Liver (tissue), 9 donors: Measurements from ENCODE around the gene SCAP. TPM values are rescaled to one million over a fixed set of nuclear protein-coding genes. Genes with fewer than 3 reads are reported as not detected.

Experiments
- DNase-seq: peaks from one replicate; pipeline ENCODE4 v3.0.0-alpha.2; 2017; ENCODE audit warnings: low spot score
- H3K27ac ChIP-seq, 2 donors: one replicate each; pipeline ENCODE4 v1.7.0; 2013; ENCODE audit warnings: inconsistent platforms in 2 of 2, low read length in 2 of 2, control low read depth in 1 of 2, low read depth in 1 of 2, mild to moderate bottlenecking in 1 of 2
- H3K27me3 ChIP-seq, 4 donors: one replicate each; pipeline versions ENCODE4 v1.6.1 to v1.7.0; 2013; ENCODE audit warnings: low read length in 3 of 4, inconsistent platforms in 1 of 4, mild to moderate bottlenecking in 1 of 4, moderate library complexity in 1 of 4; ENCODE audit not compliant: control insufficient read depth in 4 of 4, insufficient read depth in 4 of 4
- H3K36me3 ChIP-seq, 4 donors: one replicate each; pipeline versions ENCODE4 v1.6.1 to v1.7.0; 2013; ENCODE audit warnings: low read length in 3 of 4, mild to moderate bottlenecking in 3 of 4, low read depth in 1 of 4, moderate library complexity in 1 of 4; ENCODE audit not compliant: control insufficient read depth in 4 of 4, insufficient read depth in 3 of 4
- H3K4me1 ChIP-seq, 4 donors: one replicate each; pipeline versions ENCODE4 v1.6.1 to v1.7.0; 2013; ENCODE audit warnings: low read length in 3 of 4, mild to moderate bottlenecking in 3 of 4, moderate library complexity in 1 of 4; ENCODE audit not compliant: control insufficient read depth in 4 of 4, insufficient read depth in 4 of 4
- H3K4me3 ChIP-seq, 3 donors: one replicate each; pipeline versions ENCODE4 v1.6.1 to v1.7.0; 2013; ENCODE audit warnings: low read length in 3 of 3, control low read depth in 1 of 3, low read depth in 1 of 3, mild to moderate bottlenecking in 1 of 3
- H3K9ac ChIP-seq, 2 donors: one replicate each; pipeline ENCODE4 v1.7.0; 2013; ENCODE audit warnings: low read length in 2 of 2, mild to moderate bottlenecking in 2 of 2, moderate library complexity in 2 of 2, control low read depth in 1 of 2, low read depth in 1 of 2
- H3K9me3 ChIP-seq, 4 donors: one replicate each; pipeline versions ENCODE4 v1.6.1 to v1.7.0; 2013; ENCODE audit warnings: low read length in 3 of 4; ENCODE audit not compliant: control insufficient read depth in 4 of 4
- EGR1 ChIP-seq, 2 donors: IDR thresholded peaks; 2 replicates each; pipeline ENCODE4 v1.6.1; 2016 to 2018; ENCODE audit warnings: antibody characterized with exemption in 2 of 2, low read depth in 2 of 2
- FOXA2 ChIP-seq: IDR thresholded peaks from 2 replicates; pipeline ENCODE4 v1.6.1; 2016; ENCODE audit warnings: antibody characterized with exemption
- GABPA ChIP-seq, 2 donors: IDR thresholded peaks in 1 of 2; conservative IDR thresholded peaks in 1 of 2; 2 replicates each; pipeline ENCODE4 v1.6.1; 2016; ENCODE audit warnings: antibody characterized with exemption in 2 of 2, mild to moderate bottlenecking in 1 of 2, moderate library complexity in 1 of 2
- HNF4A ChIP-seq, 2 donors: conservative IDR thresholded peaks; 2 replicates each; pipeline ENCODE4 v1.6.1; 2016; ENCODE audit warnings: antibody characterized with exemption in 2 of 2, mild to moderate bottlenecking in 2 of 2
- HNF4G ChIP-seq: IDR thresholded peaks from 2 replicates; pipeline ENCODE4 v1.6.1; 2016; ENCODE audit warnings: antibody characterized with exemption
- NR2F2 ChIP-seq: IDR thresholded peaks from 2 replicates; pipeline ENCODE4 v1.6.1; 2016; ENCODE audit warnings: antibody characterized with exemption
- RAD21 ChIP-seq, 2 donors: IDR thresholded peaks; 2 replicates each; pipeline ENCODE4 v1.6.1; 2016; ENCODE audit warnings: antibody characterized with exemption in 2 of 2, mild to moderate bottlenecking in 2 of 2
- RXRA ChIP-seq, 2 donors: IDR thresholded peaks; 2 replicates each; pipeline ENCODE4 v1.6.1; 2017 to 2018; ENCODE audit warnings: antibody characterized with exemption in 2 of 2, mild to moderate bottlenecking in 1 of 2
- SP1 ChIP-seq: IDR thresholded peaks from 2 replicates; pipeline ENCODE4 v1.6.1; 2018; ENCODE audit warnings: antibody characterized with exemption, mild to moderate bottlenecking
- YY1 ChIP-seq: IDR thresholded peaks from 2 replicates; pipeline ENCODE4 v1.6.1; 2016; ENCODE audit warnings: antibody characterized with exemption, mild to moderate bottlenecking
- WGBS: extraction: QIAGEN DNeasy Blood & Tissue Kit; methylation state at CpG from one replicate; pipeline ENCODE4 v1.1.7; 2013; 5-methylcytosine and 5-hydroxymethylcytosine counted together
- polyA plus RNA-seq, 2 donors: library from polyadenylated mRNA; stranded (reverse) in 1 of 2; unstranded in 1 of 2; fragments of 200-250 nt in 1 of 2; fragments of >200 nt in 1 of 2; fragmentation: Nextera tagmentation in 1 of 2; extraction: Ambion mirVana in 1 of 2; gene quantifications; one replicate each; pipeline versions ENCODE4 v1.2.1 to v1.2.3, GENCODE V29; 2013 to 2015
- total RNA-seq, 2 donors: library from RNA; depleted of rRNA; stranded (reverse); fragments of >200 nt; gene quantifications; one replicate each; pipeline ENCODE4 v1.2.3, GENCODE V29; 2014
- TF ChIP-seq, protein P1 (sequence below): IDR thresholded peaks from 2 replicates; pipeline ENCODE4 v1.6.1; 2016; ENCODE audit warnings: antibody characterized with exemption
- TF ChIP-seq, protein P2 (sequence below): IDR thresholded peaks from 2 replicates; pipeline ENCODE4 v1.6.1; 2016; ENCODE audit warnings: antibody characterized with exemption
- TF ChIP-seq, protein P3 (sequence below): IDR thresholded peaks from 2 replicates; pipeline ENCODE4 v1.6.1; 2016; ENCODE audit warnings: antibody characterized with exemption, mild to moderate bottlenecking
- donor health status: healthy.
- donor health status: healthy.
- donor health status: healthy.
- donor health status: healthy.
- donor health status: healthy.

SCAP gene
- total and polyA plus RNA-seq, 4 donors, result 25.9 to 84.8 (median 59.3) TPM

DNA sequence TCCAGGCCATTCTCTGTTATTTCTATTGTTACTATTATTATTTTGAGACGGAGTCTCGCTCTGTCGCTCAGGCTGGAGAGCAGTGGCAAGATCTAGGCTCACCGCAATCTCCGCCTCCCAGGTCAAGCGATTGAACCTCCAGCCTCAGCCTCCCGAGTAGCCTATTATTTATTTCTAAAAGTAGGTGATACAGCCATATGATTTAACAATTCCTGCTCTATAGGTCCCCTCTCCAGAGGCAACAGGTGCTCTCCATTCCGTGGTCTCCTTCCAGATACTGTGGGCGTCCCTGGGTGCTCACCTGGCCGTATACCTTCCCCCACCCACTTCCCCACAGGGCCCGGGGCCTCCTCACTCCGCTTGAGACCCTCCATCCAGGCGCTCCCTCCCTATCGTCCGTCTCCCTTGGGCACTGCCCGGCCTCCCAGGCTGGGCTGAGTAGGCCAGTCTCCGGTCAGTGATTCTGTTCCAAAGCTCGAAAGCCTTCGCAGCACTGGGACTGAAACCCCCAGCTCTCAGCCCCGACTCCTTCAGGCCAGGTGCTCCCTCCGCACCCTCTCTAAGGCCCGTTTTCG is 95.6 kb downstream of the SCAP start:
- DNase-seq, result no peak
- peaks cover 9 to 25% (median 17%) of the 10 kb centered on the region in 4 donors for H3K4me1 ChIP-seq

DNA sequence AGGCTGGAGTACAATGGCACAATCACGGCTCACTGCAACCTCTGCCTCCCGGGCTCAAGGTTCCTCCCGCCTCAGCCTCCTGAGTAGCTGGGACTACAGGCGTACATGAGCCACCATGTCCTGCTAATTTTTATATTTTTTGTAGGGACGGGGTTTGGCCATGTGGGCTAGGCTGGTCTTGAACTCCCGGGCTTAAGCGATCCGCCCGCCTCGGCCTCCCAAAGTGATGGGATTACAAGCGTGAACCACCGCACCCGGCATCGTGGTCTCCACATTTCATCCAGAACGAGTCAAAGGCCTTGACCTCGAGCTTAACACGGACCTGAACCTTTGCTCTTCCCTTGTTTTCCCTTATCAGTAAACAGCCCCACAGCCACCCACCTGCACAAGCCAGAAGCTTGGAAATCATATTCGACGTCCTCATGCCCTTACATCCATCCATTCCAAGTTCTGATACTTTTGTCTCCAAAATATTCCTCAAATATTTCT is 96.3 kb downstream of the SCAP start:
- peak overlapping the region in 2 of 3 donors; percentile 66 to 98 for H3K4me3 ChIP-seq
- peaks cover 8 to 25% (median 16%) of the 10 kb centered on the region in 4 donors for H3K4me1 ChIP-seq
- no peaks in the 10 kb centered on the region for H3K27me3 ChIP-seq
- DNase-seq, result no peak
- H3K36me3 ChIP-seq, result no peaks in the 10 kb centered on the region
- H3K9ac ChIP-seq, result peak overlapping the region in 1 of 2 donors; percentile 96
- 42% methylated on average over 19 of the region's 19 CpGs for WGBS
- H3K27ac ChIP-seq, result peak overlapping the region; percentile 95 to 97
- TF ChIP-seq HNF4G, result peak; percentile 36
- TF ChIP-seq GABPA (IDR thresholded peaks at IDR 0.05 in 1 of 2, conservative IDR thresholded peaks at IDR 0.05 in 1 of 2), result peak in 1 of 2 donors; percentile 50
- TF ChIP-seq, protein P1, sequence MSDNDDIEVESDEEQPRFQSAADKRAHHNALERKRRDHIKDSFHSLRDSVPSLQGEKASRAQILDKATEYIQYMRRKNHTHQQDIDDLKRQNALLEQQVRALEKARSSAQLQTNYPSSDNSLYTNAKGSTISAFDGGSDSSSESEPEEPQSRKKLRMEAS, result peak; percentile 93
- TF ChIP-seq RXRA (IDR thresholded peaks at IDR 0.05), result peak; percentile 65 to 85
- TF ChIP-seq FOXA2, result peak; percentile 57
- peak; percentile 78 to 88 for TF ChIP-seq HNF4A (conservative IDR thresholded peaks at IDR 0.05)
- TF ChIP-seq NR2F2, result peak; percentile 51
- TF ChIP-seq, protein P2, sequence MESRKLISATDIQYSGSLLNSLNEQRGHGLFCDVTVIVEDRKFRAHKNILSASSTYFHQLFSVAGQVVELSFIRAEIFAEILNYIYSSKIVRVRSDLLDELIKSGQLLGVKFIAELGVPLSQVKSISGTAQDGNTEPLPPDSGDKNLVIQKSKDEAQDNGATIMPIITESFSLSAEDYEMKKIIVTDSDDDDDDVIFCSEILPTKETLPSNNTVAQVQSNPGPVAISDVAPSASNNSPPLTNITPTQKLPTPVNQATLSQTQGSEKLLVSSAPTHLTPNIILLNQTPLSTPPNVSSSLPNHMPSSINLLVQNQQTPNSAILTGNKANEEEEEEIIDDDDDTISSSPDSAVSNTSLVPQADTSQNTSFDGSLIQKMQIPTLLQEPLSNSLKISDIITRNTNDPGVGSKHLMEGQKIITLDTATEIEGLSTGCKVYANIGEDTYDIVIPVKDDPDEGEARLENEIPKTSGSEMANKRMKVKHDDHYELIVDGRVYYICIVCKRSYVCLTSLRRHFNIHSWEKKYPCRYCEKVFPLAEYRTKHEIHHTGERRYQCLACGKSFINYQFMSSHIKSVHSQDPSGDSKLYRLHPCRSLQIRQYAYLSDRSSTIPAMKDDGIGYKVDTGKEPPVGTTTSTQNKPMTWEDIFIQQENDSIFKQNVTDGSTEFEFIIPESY, result peak; percentile 12
- TF ChIP-seq YY1, result no peak
- TF ChIP-seq SP1, result peak; percentile 52
- TF ChIP-seq, protein P3, sequence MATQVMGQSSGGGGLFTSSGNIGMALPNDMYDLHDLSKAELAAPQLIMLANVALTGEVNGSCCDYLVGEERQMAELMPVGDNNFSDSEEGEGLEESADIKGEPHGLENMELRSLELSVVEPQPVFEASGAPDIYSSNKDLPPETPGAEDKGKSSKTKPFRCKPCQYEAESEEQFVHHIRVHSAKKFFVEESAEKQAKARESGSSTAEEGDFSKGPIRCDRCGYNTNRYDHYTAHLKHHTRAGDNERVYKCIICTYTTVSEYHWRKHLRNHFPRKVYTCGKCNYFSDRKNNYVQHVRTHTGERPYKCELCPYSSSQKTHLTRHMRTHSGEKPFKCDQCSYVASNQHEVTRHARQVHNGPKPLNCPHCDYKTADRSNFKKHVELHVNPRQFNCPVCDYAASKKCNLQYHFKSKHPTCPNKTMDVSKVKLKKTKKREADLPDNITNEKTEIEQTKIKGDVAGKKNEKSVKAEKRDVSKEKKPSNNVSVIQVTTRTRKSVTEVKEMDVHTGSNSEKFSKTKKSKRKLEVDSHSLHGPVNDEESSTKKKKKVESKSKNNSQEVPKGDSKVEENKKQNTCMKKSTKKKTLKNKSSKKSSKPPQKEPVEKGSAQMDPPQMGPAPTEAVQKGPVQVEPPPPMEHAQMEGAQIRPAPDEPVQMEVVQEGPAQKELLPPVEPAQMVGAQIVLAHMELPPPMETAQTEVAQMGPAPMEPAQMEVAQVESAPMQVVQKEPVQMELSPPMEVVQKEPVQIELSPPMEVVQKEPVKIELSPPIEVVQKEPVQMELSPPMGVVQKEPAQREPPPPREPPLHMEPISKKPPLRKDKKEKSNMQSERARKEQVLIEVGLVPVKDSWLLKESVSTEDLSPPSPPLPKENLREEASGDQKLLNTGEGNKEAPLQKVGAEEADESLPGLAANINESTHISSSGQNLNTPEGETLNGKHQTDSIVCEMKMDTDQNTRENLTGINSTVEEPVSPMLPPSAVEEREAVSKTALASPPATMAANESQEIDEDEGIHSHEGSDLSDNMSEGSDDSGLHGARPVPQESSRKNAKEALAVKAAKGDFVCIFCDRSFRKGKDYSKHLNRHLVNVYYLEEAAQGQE, result peak; percentile 47
- no peak for TF ChIP-seq RAD21 (IDR thresholded peaks at IDR 0.05)
- no peak for TF ChIP-seq EGR1 (IDR thresholded peaks at IDR 0.05; ENCODE audit: low read depth in 2 of 2)
- H3K9me3 ChIP-seq, result no peaks in the 10 kb centered on the region

More for the DNA sequence above, 95.6 kb downstream of the SCAP start:
- peak overlapping the region; percentile 18 to 96 for H3K9ac ChIP-seq
- peak overlapping the region; percentile 66 to 98 (median 70) for H3K4me3 ChIP-seq
- H3K36me3 ChIP-seq, result no peaks in the 10 kb centered on the region
- no peak for TF ChIP-seq FOXA2
- H3K9me3 ChIP-seq, result no peaks in the 10 kb centered on the region
- no peaks in the 10 kb centered on the region for H3K27me3 ChIP-seq
- peak overlapping the region; percentile 95 to 97 for H3K27ac ChIP-seq
- 5% methylated on average over 23 of the region's 23 CpGs for WGBS
